ENCODE measurements around the gene BPIFA3.

DNA sequence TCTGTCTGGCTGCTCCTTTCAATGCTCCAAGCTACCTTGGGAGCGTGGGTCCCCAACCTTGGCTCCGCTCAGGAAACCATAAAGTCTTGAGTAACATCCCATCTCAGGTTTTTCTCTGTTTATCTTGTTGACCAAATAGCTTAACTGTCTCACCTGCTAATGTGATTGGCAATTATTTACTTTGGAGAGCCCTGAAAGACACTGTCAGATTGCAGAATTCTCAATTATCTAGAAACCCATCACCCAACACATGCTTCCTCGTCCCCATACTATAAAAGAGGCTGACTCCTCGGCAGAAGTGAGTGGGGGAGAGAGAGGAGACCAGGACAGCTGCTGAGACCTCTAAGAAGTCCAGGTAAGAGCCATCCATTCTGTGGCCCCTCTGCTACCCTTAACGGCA, 18.5 kb downstream of the BPIFA3 start, which contains the start of gene BPIFA1:
- TF ChIP-seq, protein P1, sequence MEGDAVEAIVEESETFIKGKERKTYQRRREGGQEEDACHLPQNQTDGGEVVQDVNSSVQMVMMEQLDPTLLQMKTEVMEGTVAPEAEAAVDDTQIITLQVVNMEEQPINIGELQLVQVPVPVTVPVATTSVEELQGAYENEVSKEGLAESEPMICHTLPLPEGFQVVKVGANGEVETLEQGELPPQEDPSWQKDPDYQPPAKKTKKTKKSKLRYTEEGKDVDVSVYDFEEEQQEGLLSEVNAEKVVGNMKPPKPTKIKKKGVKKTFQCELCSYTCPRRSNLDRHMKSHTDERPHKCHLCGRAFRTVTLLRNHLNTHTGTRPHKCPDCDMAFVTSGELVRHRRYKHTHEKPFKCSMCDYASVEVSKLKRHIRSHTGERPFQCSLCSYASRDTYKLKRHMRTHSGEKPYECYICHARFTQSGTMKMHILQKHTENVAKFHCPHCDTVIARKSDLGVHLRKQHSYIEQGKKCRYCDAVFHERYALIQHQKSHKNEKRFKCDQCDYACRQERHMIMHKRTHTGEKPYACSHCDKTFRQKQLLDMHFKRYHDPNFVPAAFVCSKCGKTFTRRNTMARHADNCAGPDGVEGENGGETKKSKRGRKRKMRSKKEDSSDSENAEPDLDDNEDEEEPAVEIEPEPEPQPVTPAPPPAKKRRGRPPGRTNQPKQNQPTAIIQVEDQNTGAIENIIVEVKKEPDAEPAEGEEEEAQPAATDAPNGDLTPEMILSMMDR (IDR thresholded peaks at IDR 0.05; ENCODE audit: control extremely low read depth in 1 of 3, insufficient read depth in 1 of 3, low read depth in 1 of 3, low read length in 3 of 3), result no peak
- TF ChIP-seq EP300 (IDR thresholded peaks at IDR 0.05; ENCODE audit: borderline replicate concordance in 1 of 2, low read depth in 2 of 2, low read length in 2 of 2), result no peak

All from H1 (cell line).